HG03378 (cell line): ENCODE data around the gene DUOXA1.
"Not testable (repeated sequence)": the region's sequence is repeated elsewhere in the genome, so short reads cannot be mapped to it uniquely, and the experiment has no call there.

ENCODE experiments used
- ATAC-seq: cut with Tn5 transposase; IDR thresholded peaks from one replicate; pipeline ENCODE4 v1.9.1; 2021; ENCODE audit warnings: mild to moderate bottlenecking, moderate library complexity; ENCODE audit not compliant: unreplicated experiment

The DUOXA1 gene

DNA sequence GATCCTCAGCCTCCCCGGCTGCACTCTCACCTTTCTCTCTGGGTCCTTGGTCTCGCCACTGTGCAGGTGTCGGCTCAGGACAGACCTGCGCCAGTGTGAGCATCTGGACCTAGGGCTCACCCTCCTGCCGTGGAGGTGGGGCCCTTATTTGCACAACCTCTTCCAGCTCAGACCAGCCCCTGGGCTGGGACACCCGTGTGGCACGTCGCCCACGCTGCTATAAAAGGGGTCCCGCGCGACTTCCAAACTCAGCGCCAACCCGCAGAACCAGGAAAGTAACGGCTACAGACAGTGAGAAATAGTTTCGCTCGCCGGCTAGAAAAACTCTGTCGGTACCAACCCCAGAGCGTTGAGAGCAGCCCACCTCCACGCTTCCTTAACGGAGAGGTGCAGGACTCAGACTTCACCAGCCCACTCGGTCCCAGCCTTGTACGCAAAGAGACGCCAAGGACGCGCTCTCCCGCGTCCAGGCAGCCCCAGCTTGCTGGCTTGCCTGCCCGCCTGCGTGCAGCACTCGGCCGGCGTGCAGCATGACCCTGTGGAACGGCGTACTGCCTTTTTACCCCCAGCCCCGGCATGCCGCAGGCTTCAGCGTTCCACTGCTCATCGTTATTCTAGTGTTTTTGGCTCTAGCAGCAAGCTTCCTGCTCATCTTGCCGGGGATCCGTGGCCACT, 15.5 kb downstream of the DUOXA1 start, which contains the start of the genes DUOX2 and DUOXA2:
DUOX2 (minus strand) TSS at position 97 of the 675 bp plus-strand sequence. CDS start 761 bp downstream, outside the sequence.
DUOXA2 (plus strand) TSS at position 251 of the 675 bp plus-strand sequence; CDS start at position 531, 280 bp downstream.
- ATAC-seq: no peak

DNA sequence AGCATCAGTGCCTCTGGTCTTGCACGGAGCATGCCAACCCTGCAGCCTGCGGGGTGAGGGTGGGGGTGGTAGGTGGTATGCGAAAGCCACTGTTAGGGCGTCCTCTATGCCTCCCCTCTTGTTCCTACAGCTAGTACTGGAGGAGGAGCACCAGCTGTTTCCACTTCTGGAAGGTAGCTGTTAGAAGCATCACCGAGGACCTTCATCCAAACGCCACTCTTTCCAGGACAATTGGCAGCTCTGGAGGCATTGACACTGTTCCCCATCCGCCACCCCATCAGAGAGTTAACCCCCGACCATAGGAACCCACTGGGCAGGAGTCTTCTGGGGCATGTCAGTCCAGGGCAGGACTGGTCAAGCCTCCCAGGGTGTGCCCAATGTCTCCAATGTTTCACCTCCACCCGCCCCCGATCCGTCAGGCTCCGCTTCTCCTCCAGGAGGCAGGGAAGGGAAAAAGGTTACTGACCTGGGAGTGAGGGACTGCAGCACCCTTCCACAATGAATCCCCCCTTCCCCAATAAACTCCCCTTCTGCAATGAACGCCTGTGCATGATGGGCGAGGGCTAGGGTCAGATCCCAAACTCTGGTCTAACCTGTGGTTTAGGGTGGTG, 16.2 kb downstream of the DUOXA1 start:
- ATAC-seq: no peak

DNA sequence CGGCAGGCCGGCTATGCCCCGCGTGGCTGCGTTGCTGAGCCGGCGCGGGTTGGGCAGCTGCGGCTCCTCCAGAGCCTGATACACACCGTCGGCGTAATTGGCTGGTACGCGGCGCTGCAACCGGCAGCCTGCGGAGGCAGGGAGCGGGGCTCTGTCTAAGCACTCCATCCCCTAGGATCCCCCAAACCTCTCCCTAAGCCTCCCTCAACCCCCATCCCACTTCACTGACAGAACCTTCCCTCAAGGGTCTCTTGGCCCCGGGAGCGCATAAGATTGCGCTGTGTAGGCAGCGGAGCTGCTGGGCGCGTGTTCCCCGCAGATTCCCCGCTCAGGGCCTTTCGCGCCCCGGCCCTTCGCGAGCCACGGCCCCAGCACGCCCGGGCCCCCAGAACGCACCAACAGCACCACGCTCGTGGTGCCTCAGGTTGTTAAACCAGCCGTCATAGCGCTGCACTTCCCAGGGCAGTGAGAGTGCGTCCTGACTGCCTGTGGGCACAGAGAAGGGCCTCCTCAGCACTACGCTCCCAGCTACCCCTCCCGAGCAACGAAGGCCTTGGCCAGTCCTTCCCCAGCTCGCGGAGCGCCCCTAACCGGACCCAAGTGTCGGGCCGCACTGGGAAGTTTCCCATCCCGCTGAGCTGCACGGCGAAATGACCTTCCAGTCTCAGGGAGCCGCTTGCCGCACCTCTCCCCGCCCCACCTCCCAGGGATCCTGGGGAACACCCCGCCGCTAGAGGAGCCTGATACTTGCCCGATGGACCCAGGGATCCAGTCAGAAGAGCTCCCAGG, 16.9 kb downstream of the DUOXA1 start:
- no peak for ATAC-seq

DNA sequence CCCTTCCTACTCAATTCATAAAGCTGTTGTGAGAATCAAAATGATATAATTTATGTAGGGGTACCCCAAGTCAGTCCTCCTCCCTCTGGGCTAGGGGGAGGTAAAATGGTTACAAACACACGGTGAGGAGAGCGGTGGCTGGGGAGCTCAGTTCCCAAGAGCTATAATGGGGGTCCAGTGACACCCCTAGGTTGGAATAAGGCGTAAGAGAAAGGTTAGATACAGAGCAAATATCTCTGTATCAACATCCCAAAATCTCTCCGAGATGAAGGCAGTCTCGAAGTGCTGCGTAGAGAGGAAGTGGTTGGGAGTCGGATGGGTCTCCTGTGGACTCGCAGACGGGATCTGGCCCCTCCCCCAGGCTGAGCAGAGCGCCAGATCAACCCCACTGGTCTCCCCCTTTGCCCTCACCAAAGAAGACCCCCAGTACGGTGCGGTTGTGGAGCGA, 17.5 kb downstream of the DUOXA1 start:
- no peak for ATAC-seq

DNA sequence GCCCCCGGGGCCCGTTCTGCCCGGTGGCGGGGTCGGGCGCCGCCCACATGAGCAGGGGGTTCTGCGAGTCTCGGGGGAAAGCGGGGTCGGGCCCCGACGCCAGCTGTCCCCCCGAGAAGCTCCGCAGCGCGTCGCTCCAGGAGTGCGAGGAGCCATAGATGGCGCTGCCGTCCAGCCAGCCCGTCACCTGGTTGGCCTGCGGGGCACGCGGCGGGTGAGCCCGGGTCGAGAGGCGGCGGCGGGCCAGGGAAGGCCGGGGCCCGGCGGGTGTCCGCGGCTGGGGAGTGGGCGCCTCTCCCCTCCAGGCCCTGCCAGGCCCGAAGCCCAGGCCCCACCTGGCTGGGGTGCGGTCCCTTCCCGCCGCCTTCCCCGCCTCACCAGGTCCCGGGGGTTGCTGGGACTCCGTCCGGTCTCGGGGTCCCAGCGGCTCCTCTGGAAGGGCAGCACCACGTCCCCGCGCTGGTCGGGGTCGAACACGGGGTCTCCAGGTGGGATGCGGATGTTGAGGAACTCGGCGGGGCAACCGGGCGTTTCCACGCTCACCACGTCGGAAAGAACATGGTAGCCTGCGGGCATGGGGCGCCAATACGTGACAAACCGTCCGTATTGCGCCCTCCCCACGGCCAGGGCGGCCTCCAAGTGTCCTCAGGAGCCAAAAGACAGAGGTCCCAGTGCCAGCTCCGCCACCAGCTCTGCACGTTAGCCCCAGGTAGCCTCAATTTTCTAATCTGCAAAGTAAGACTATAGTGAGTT, 18.1 kb downstream of the DUOXA1 start:
- no peak for ATAC-seq

DNA sequence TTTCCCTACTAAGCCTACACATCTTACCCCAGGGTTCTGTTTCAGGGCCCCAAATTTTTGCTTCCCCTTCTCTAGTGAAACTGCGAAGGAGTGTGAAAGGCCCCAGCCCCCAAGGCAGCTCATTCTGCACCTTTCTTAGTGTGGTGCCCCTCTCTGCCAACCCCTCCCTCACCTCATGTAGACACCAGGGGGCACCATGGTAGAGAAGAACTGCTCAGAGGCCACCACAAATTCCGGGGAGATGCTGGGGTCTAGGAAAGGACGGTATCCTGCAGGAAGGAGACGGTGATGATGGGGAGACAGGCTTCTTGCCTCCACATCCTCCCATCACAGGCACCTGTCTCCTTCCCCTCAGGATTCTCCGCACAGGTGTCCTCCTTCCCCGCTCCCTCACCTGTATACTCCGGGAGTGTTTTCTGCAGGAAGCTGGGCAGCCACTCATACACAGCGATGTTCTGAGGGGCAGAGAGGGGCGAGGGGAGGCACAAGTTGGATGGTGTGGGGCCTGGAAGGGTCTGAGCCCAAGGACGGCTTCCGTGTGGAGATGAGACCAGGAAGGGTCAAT, 19.3 kb downstream of the DUOXA1 start:
- ATAC-seq: no peak

DNA sequence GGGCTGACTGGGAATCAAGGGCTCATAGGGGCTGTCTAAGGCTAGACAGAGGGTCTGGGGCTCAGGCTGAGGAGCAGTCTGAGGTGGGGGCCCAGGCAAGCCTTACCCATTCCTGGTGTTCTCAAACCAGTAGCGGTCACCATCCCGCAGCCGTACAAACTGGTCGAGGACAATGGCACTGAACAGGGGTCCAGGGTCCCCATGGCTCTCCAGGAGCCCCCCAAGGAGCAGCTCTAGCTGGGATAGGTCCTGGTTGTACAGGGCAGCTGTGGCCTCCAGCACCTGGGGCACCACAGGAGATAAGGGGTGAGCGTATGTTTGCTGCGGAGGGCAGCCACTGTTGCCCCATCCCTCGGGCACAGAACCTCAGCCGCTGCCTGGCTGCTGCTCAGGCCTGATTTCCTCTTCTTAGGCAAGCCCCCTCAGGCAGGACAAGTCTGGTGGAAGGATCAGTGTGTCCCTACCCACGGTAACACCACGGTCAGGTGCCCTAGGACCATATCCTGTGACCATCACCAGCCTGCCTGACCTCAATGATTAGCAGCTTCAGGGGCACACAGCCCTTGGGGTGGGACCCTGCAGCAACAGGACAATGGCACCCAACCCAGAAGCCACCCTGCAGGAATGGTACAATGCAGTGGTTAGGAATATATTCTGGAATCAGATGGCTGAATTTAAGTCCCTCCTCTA, 21.6 kb downstream of the DUOXA1 start:
- no peak for ATAC-seq

DNA sequence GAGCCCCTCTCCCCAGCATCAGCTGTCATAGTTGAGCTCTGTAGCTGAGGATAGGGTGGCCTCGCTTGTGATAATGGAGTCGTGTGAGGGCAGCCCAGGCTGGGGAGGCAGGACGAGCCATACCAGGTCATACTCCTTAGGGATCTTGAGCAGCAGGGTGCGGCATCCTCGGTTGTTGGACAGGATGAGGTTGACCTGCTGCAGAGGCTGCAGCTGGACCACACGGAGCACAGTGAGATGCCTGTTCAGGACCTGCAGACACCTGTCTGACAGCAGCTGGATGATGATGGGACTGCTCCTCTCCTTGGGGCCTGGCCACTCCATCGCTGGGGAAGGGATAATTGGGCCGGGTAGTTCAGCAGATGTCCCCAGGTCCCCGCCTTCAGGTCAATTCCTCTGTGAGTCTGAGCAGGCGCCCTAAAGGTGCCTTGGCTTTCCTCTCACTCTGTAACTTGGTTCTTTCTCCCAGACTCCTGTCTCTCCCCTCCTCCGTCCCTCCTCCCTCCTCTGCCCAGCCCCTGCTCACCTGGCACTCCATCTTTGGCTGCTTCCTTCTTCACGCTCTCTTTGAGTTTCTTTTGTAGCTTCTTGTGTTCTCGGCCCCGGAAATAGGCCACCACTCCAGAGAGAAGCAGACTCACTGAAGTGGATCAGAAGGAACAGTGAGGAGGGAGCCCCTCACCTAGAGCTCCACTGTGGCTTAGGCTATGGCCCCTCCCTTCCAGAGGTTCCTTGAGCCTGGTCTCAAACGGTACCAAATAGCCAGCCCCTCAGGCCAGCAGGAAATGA, 23.5 kb downstream of the DUOXA1 start:
- ATAC-seq: no peak

DNA sequence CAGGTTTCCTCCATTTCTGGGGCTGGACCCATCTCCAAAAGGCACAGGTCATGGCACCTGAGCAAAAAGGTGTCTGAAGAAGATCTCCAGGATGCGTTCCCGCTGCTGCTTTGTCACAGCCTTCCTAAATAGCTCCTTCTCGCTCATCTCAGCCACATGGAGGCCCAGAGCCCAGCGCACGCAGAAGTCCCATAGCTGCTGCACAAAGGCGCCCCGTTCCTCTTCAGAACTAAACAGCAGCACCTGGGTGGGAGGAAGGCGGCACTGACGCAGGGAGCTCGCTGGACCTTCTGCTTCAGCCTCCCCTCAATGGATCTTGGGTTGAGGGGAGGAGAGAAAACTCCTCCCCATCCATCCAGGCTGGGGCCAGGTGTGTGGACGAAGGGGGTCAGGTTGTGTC, 24.1 kb downstream of the DUOXA1 start:
- ATAC-seq: no peak

DNA sequence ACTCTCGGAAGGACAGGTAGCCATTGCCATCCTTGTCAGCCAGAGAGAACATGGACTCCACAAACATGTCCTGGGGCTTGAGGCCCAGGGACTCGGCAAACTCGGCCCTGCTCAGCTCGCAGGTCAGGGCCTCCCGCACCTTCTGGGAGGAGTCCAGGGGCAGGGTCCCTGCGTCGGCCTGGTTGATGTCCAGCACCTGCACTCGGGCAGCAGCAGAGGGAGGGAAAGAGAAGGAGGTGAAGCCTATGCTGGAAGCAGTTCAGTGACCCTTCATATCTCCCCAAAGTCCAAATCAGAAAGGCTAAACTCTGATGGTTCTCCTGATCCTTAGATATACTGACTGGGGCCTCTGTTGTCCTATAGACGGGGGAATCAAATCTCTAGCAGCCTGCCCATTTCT, 25.5 kb downstream of the DUOXA1 start:
- not testable (repeated sequence) for ATAC-seq

DNA sequence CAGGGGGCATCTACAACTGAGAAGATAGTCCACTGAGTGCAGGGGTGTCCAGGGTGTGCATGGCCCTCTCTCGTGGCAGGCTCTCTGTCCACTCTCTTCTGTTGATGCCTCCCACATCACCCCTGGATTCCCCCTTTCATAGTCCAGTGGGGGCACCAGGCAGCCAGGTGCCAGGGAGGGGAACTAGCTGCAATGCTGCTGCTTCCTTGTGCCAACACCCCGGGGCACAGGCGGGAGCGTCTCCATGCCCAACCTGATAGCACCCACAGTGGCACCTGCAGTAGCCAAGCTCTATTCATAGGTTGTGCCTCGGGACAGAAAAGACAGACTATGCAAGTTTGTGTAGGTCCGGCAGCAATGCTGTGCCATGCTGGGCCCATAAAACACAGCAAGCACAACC, 27.5 kb downstream of the DUOXA1 start:
- ATAC-seq: no peak

DNA sequence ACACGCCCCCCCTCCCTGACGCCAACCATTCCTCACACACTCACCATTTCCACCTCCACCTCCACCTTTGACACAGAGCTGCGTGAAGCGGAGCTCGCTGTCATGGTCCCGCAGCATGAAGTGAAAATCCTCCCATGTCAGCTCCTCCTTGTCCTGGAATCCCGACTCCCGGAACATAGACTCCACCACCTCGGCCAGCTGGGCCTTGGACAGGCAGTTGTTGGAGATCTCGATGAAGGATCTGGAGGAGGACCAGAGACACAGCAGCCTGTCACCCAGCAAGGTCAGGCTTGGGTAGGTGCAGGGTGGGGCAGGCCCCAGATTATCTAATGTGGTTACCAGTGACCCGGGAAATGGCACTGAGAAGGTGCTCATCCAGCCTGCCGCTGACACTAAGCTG, 27.9 kb downstream of the DUOXA1 start:
- no peak for ATAC-seq

DNA sequence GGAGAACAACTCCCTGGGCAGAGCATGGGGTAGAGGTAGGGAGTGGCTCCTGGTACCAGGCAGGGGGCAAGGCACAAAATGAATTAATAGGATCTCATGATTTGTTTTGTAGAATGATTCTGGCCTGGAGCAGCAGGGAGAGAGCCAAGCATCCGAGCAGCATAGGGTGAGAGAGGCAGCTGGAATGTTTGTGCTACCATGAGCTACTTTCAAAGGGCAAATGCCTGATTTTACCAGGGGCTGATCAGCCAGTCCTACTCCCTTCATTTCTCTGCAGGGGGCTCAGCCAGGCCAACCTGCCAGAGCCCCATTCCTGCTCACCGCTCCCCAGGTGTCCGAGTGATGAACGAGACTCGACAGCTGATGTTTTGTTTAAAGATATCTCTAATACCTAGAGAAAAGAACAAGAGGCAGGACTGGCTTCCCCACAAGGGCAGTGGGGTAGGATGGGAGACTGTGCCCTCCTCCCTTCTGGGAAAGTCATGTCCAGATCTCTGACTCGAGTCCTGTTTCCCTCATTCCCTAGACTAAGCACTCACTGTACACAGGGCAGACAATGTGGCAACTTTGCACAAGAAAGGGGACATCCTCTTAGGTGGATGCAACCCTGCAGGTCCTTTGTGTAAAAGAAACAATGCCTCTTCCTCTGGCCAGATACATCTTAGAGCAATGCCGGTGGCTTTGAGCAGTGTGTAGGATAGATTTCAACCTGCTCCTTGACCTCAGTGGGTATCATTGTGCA, 28.6 kb downstream of the DUOXA1 start:
- ATAC-seq: no peak

DNA sequence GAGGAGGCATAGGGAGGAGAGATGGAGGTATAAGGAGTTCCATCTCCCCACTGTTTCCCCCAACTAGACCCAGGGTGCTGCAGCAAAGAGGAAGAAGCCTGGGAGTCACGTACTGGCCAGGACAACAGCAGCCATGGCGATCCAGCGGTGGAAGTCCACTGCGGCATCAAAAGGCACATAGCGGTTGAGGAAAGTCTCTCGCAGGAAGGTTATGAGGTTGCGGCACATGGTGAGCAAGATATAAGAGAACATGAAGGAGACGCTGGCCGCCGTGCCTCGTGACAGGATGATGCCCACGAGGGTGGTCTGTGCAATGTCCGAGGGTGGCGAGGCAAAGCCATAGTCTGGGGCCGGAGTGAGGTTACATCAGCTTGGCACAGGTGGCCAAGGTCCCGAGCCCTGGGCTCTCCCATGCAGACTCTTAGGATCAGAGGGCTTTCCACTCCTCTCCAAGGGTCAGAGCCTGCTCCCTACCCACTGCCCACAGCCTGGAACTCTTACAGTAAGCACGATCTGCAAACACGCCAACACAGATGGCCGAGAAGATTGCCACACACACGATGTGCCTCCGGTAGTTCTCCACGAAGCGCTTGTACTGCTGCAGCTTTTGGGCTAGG, 30.0 kb downstream of the DUOXA1 start:
- no peak for ATAC-seq

DNA sequence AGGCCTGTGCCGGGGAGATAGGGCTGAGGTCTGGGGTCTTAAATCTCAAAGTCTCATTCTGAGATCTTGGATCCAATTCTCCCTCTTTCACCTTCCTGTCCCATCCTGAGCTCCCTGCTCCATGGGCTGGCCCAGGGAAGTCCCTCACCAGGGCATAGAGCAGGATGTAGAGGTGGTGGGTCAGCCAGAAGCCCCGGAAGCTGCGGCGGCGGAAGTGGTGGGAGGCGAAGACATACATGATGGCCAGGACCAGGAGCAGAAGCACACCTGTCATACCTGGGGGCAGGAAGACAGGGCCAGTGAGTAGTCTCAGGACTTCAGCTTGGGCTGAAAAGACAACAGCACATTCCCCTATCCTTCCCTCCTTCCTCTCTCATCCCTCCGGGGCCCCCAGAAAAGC, 32.2 kb downstream of the DUOXA1 start:
- ATAC-seq: no peak

DNA sequence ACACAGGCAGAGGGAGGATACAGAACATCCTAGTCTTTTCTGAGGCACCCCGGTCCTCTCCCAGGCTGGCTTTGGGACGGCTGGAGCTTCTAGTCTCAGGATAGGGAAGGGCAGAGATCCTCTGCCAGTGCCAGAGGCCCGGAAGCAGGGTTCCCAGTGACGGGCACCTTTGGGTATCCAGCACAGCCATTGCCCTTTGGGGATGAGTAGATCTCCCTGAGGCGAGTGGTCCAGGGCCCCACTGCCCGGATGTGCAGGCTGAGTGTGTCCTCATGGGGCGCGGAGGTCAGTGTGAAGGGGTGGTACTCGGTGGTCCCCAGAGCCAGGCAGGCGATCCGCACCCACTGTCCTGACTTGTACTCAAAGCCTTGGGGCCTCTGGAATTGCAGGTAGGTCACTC, 34.0 kb downstream of the DUOXA1 start:
- no peak for ATAC-seq

DNA sequence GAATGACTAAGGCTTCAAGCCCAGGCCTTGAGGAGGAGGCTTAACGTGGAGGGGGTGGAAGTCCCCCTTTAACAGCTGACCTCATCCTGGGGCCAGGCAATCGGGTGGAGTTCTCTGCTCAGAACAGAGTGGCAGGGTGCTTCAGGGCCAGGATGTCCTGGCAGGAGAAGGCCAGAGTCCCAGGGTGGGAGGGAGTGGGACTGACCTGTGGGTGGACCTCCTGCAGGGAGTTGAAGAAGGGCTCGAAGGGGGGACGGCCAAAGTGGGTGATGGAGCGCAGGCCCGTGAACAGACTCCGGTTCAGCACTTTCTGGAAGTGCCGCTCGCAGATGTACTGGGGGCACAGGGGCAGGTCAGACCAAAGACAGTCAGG, 35.3 kb downstream of the DUOXA1 start:
- no peak for ATAC-seq

DNA sequence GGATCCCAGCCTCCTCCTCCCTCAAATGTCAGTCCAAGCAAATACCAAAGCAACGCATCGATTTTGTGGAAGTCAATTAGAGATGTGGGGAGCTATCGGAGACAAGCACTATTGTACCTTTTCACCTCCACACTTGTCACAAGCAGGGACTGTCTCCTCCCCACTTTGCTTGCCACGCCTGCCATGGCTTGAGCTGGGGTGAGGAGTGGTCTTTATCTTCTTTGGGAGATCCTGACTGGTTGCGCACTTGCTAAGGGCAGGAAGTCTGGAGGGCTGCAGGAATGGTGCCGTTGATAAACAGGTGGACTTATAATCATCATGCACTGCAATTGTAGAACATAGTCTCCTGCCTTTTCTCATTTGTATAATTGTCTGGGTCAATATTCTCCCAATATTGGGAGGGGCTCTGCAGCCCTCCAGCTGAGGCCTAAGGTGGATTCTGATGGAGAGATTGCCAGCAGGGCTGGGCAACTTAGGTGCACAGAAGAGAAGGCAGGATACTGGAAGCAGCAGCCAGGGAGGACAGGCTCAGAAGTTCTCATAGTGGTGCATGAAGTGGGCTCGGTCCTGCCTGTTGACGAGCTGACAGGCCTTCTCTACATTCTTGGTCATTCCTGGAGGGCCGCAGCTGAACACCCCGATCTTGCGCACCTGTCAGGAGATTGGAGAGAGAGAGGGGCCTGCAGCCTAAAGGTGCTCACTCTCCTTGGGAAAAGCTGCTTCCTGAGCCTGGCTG, 35.9 kb downstream of the DUOXA1 start:
- ATAC-seq: no peak
